HEK293 (cell line): Measurements from ENCODE around the gene CYB561D2.

Experiments
- MEIS1 ChIP-seq: sonication (generic); formaldehyde crosslinking; IDR thresholded peaks from 2 replicates; pipeline ENCODE4 v1.8.1; 2022; ENCODE audit warnings: missing genetic modification reagents, mild to moderate bottlenecking, borderline replicate concordance
- MZF1 ChIP-seq: fragments of 450-650 bp; formaldehyde crosslinking; IDR thresholded peaks from 2 replicates; pipeline ENCODE4 v1.5.1; 2017; ENCODE audit warnings: missing biosample characterization, missing genetic modification characterization, borderline replicate concordance
- REST ChIP-seq: fragments of 450-650 bp; formaldehyde crosslinking; IDR thresholded peaks from 2 replicates; pipeline ENCODE4 v1.5.1; 2016; ENCODE audit warnings: missing biosample characterization, missing genetic modification characterization
- SCRT1 ChIP-seq: fragments of 450-650 bp; formaldehyde crosslinking; IDR thresholded peaks from 2 replicates; pipeline ENCODE4 v1.5.1; 2016; ENCODE audit warnings: missing biosample characterization, missing genetic modification characterization, borderline replicate concordance
- SETDB1 ChIP-seq: IDR thresholded peaks from one replicate; pipeline ENCODE4 v1.6.1; 2017; ENCODE audit warnings: mild to moderate bottlenecking, low read length, moderate library complexity, mixed read lengths; ENCODE audit not compliant: insufficient read length
- ZBTB1 ChIP-seq: fragments of 450-650 bp; formaldehyde crosslinking; IDR thresholded peaks from 2 replicates; pipeline ENCODE4 v1.5.1; 2016; ENCODE audit warnings: missing biosample characterization, missing genetic modification characterization
- ZBTB20 ChIP-seq: fragments of 450-650 bp; formaldehyde crosslinking; IDR thresholded peaks from 2 replicates; pipeline ENCODE4 v1.5.1; 2016; ENCODE audit warnings: missing biosample characterization, missing genetic modification characterization
- ZFP3 ChIP-seq: fragments of 450-650 bp; formaldehyde crosslinking; IDR thresholded peaks from 2 replicates; pipeline ENCODE4 v1.5.1; 2016; ENCODE audit warnings: low read depth, missing biosample characterization, missing genetic modification characterization
- ZIC2 ChIP-seq: fragments of 450-650 bp; formaldehyde crosslinking; IDR thresholded peaks from 2 replicates; pipeline ENCODE4 v1.5.1; 2016; ENCODE audit warnings: missing biosample characterization, missing genetic modification characterization
- ZNF174 ChIP-seq: fragments of 450-650 bp; formaldehyde crosslinking; IDR thresholded peaks from 2 replicates; pipeline ENCODE4 v1.5.0; 2017; ENCODE audit warnings: missing biosample characterization, mild to moderate bottlenecking, missing genetic modification characterization
- ZNF211 ChIP-seq: fragments of 450-650 bp; formaldehyde crosslinking; IDR thresholded peaks from 2 replicates; pipeline ENCODE4 v1.5.1; 2016; ENCODE audit warnings: low read depth, missing biosample characterization, missing genetic modification characterization
- ZNF354C ChIP-seq: fragments of 450-650 bp; formaldehyde crosslinking; IDR thresholded peaks from 2 replicates; pipeline ENCODE4 v1.5.1; 2016; ENCODE audit warnings: missing biosample characterization, missing genetic modification characterization, low read depth, borderline replicate concordance
- ZNF398 ChIP-seq: fragments of 450-650 bp; formaldehyde crosslinking; IDR thresholded peaks from 2 replicates; pipeline ENCODE4 v1.5.1; 2017; ENCODE audit warnings: missing biosample characterization, missing genetic modification characterization
- ZNF449 ChIP-seq: fragments of 450-650 bp; formaldehyde crosslinking; IDR thresholded peaks from 2 replicates; pipeline ENCODE4 v1.5.1; 2017; ENCODE audit warnings: missing biosample characterization, mild to moderate bottlenecking, missing genetic modification characterization, moderate library complexity
- ZNF501 ChIP-seq: fragments of 450-650 bp; formaldehyde crosslinking; IDR thresholded peaks from 2 replicates; pipeline ENCODE4 v1.5.1; 2016; ENCODE audit warnings: missing biosample characterization, missing genetic modification characterization
- ZNF610 ChIP-seq: fragments of 450-650 bp; formaldehyde crosslinking; IDR thresholded peaks from 2 replicates; pipeline ENCODE4 v1.5.1; 2016; ENCODE audit warnings: missing biosample characterization, missing genetic modification characterization, borderline replicate concordance
- ZNF624 ChIP-seq: fragments of 450-650 bp; formaldehyde crosslinking; IDR thresholded peaks from 2 replicates; pipeline ENCODE4 v1.5.1; 2017; ENCODE audit warnings: missing biosample characterization, missing genetic modification characterization
- ZNF660 ChIP-seq: fragments of 450-650 bp; IDR thresholded peaks from 2 replicates; pipeline ENCODE4 v1.5.1; 2018; ENCODE audit warnings: missing biosample characterization, mild to moderate bottlenecking, missing genetic modification characterization
- ZSCAN30 ChIP-seq: fragments of 450-650 bp; IDR thresholded peaks from 2 replicates; pipeline ENCODE4 v1.5.1; 2018; ENCODE audit warnings: missing biosample characterization, mild to moderate bottlenecking, missing genetic modification characterization, moderate library complexity
- ZSCAN5A ChIP-seq: fragments of 450-650 bp; formaldehyde crosslinking; IDR thresholded peaks from 2 replicates; pipeline ENCODE4 v1.5.1; 2016; ENCODE audit warnings: missing biosample characterization, missing genetic modification characterization
- TF ChIP-seq, protein P1 (sequence below): fragments of 450-650 bp; formaldehyde crosslinking; IDR thresholded peaks from 2 replicates; pipeline ENCODE4 v1.5.1; 2016; ENCODE audit warnings: missing biosample characterization, missing genetic modification characterization
- TF ChIP-seq, protein P2 (sequence below): fragments of 450-650 bp; formaldehyde crosslinking; IDR thresholded peaks from 2 replicates; pipeline ENCODE4 v1.5.1; 2016; ENCODE audit warnings: missing biosample characterization, missing genetic modification characterization
- TF ChIP-seq, protein P3 (sequence below): fragments of 450-650 bp; formaldehyde crosslinking; IDR thresholded peaks from 2 replicates; pipeline ENCODE4 v1.5.1; 2017; ENCODE audit warnings: missing biosample characterization, missing genetic modification characterization

Gene CYB561D2

DNA sequence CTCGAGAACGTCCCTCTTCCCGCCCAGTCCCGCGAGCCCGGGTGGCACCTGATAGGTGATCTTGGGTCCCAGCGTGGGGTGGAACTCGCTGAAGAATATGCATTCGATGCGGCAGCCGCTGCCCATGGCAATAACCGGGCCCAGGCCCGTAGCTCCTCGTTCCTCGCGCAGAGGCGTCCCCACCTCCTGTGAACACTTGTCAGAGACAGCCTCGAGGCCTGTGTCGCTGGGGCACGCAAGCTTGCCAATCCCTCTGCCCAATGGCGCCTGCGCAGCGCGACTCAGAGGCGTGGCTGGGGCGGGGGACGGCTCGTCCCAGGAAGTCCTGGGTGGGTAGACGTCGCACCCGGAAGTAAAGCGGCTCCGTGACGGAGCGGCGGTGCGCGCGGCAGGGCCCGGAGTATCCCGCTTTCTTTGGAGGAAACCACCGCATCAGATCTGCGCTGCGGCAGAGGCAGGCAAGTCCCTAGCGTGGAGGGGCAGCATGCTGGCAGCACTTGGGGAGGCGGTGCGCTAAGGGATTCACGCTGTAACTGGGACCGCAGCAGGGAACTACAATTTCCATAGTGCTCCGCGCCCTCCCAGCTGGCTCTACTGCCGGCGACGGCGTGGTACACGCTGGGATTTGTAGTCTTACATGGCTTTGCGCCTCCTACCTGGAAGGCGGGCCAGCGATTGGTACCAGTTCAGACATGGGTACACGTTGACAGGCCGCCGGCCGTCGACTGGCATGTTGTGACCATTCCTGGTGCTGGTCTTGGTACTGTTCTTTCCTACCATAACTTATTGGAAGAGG lies at the start of gene CYB561D2, which contains the start of gene NPRL2 (continued):
- peak; percentile 47; the same call in 1 of the 2 replicates for TF ChIP-seq ZIC2 (tag by site-specific recombination)
- TF ChIP-seq ZNF660 (tag by site-specific recombination), result no peak
- no peak for TF ChIP-seq ZNF174
- TF ChIP-seq, protein P1, sequence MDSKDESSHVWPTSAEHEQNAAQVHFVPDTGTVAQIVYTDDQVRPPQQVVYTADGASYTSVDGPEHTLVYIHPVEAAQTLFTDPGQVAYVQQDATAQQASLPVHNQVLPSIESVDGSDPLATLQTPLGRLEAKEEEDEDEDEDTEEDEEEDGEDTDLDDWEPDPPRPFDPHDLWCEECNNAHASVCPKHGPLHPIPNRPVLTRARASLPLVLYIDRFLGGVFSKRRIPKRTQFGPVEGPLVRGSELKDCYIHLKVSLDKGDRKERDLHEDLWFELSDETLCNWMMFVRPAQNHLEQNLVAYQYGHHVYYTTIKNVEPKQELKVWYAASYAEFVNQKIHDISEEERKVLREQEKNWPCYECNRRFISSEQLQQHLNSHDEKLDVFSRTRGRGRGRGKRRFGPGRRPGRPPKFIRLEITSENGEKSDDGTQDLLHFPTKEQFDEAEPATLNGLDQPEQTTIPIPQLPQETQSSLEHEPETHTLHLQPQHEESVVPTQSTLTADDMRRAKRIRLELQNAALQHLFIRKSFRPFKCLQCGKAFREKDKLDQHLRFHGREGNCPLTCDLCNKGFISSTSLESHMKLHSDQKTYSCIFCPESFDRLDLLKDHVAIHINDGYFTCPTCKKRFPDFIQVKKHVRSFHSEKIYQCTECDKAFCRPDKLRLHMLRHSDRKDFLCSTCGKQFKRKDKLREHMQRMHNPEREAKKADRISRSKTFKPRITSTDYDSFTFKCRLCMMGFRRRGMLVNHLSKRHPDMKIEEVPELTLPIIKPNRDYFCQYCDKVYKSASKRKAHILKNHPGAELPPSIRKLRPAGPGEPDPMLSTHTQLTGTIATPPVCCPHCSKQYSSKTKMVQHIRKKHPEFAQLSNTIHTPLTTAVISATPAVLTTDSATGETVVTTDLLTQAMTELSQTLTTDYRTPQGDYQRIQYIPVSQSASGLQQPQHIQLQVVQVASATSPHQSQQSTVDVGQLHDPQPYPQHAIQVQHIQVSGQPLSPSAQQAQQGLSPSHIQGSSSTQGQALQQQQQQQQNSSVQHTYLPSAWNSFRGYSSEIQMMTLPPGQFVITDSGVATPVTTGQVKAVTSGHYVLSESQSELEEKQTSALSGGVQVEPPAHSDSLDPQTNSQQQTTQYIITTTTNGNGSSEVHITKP (tag by site-specific recombination), result 0 out of 2 replicates have a peak, but pooled peaks have one; percentile 45
- TF ChIP-seq REST, result no peak
- TF ChIP-seq MZF1 (tag by site-specific recombination), result no peak
- no peak for TF ChIP-seq ZNF449 (tag by site-specific recombination)
- 0 out of 2 replicates have a peak, but pooled peaks have one; percentile 33 for TF ChIP-seq ZSCAN30 (tag by site-specific recombination)
- no peak for TF ChIP-seq ZNF211 (tag by site-specific recombination)
- no peak for TF ChIP-seq ZNF398 (tag by site-specific recombination)
- no peak for TF ChIP-seq SCRT1 (tag by site-specific recombination)
- TF ChIP-seq ZFP3 (tag by site-specific recombination), result no peak
- TF ChIP-seq ZNF624, result no peak
- TF ChIP-seq ZNF354C (tag by site-specific recombination), result no peak
- TF ChIP-seq ZBTB20 (tag by site-specific recombination), result peak; percentile 78; the same call in 1 of the 2 replicates
- TF ChIP-seq, protein P2, sequence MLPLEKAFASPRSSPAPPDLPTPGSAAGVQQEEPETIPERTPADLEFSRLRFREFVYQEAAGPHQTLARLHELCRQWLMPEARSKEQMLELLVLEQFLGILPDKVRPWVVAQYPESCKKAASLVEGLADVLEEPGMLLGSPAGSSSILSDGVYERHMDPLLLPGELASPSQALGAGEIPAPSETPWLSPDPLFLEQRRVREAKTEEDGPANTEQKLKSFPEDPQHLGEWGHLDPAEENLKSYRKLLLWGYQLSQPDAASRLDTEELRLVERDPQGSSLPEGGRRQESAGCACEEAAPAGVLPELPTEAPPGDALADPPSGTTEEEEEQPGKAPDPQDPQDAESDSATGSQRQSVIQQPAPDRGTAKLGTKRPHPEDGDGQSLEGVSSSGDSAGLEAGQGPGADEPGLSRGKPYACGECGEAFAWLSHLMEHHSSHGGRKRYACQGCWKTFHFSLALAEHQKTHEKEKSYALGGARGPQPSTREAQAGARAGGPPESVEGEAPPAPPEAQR (tag by site-specific recombination), result no peak
- peak; percentile 59; the same call in 1 of the 2 replicates for TF ChIP-seq ZNF501 (tag by site-specific recombination)
- TF ChIP-seq MEIS1, result no peak
- TF ChIP-seq ZNF610 (tag by site-specific recombination), result peak; percentile 89
- no peak for TF ChIP-seq ZBTB1 (tag by site-specific recombination)
- TF ChIP-seq, protein P3, sequence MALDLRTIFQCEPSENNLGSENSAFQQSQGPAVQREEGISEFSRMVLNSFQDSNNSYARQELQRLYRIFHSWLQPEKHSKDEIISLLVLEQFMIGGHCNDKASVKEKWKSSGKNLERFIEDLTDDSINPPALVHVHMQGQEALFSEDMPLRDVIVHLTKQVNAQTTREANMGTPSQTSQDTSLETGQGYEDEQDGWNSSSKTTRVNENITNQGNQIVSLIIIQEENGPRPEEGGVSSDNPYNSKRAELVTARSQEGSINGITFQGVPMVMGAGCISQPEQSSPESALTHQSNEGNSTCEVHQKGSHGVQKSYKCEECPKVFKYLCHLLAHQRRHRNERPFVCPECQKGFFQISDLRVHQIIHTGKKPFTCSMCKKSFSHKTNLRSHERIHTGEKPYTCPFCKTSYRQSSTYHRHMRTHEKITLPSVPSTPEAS (tag by site-specific recombination), result no peak
- TF ChIP-seq ZSCAN5A (tag by site-specific recombination), result no peak
- peak; percentile 10 for TF ChIP-seq SETDB1
